T-helper 1 cell treated with Interleukin-12 subunit alpha and Interleukin-12 subunit beta and Interleukin-4 antibody, amounts not matched to agents 30 μg/mL and 1 μg/mL, for 36 hours (primary cell): Measurements from ENCODE around the gene TMEM141.
"Not testable (repeated sequence)": the region's sequence is repeated elsewhere in the genome, so short reads cannot be mapped to it uniquely, and the experiment has no call there.

Experiments used
- H3K27ac Mint-ChIP-seq: one replicate; pipeline ENCODE4 v1.8.0; 2021; ENCODE audit warnings: mild to moderate bottlenecking, mixed read lengths
- H3K27me3 Mint-ChIP-seq: one replicate; pipeline ENCODE4 v1.8.0; 2021; ENCODE audit warnings: low read depth, mixed read lengths
- H3K36me3 Mint-ChIP-seq: one replicate; pipeline ENCODE4 v1.8.0; 2021; ENCODE audit warnings: low read depth, mixed read lengths
- H3K4me1 Mint-ChIP-seq: one replicate; pipeline ENCODE4 v1.8.0; 2021; ENCODE audit warnings: low read depth, mixed read lengths
- H3K4me3 Mint-ChIP-seq: one replicate; pipeline ENCODE4 v1.8.0; 2021; ENCODE audit warnings: mild to moderate bottlenecking, moderate library complexity, mixed read lengths
- H3K9me3 Mint-ChIP-seq: one replicate; pipeline ENCODE4 v1.8.0; 2021; ENCODE audit warnings: mixed read lengths

Gene TMEM141

DNA sequence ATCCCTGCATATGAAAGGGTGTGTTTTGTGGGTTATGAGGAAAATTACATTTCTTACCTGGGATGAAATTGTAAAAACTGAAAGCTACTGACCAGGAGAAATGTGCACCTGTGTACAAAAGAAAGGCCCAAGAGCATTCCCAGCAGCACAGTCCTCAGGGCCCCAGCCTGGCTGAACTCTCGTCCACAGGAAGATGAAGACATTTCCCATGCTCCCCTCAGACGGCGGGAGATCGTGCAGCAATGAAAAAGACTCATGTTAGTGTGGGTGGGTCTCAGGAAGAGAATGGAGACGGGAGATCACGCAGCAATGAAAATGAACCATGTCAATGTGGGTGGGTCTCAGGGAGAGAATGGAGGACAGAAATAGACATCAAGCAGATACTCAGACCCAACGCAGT lies 14.2 kb upstream of the TMEM141 start:
- Mint-ChIP-seq H3K4me1 (no peaks in the 10 kb centered on the region), H3K4me3 (no peak overlapping the region), H3K9me3 (peaks cover 10% of the 10 kb centered on the region), H3K27me3 (peaks cover 34% of the 10 kb centered on the region), H3K36me3 (no peaks in the 10 kb centered on the region), H3K27ac (no peak overlapping the region)

DNA sequence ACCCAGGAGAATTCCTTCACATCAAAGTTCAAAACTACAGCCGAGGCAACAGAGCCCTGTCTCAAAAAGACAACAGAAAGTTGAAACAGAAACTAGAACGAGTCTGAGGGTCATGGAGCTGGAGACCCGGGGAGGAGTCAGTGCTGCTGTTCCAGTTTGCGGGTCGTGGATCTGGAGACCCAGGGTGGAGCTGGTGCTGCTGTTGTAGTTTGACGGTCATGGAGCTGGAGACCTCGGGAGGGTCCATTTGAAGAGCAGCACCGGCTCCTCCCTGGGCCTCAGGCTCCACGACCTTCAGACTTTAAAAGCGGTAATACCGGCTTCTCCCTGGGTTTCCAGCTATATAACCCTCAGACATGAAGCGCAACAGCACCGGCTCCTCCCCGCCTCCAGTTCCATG lies 13.8 kb upstream of the TMEM141 start:
- no peak overlapping the region for H3K27ac Mint-ChIP-seq
- no peaks in the 10 kb centered on the region for H3K36me3 Mint-ChIP-seq
- no peak overlapping the region for H3K4me3 Mint-ChIP-seq
- no peaks in the 10 kb centered on the region for H3K4me1 Mint-ChIP-seq
- H3K9me3 Mint-ChIP-seq, result peaks cover 10% of the 10 kb centered on the region
- peaks cover 39% of the 10 kb centered on the region for H3K27me3 Mint-ChIP-seq

- Mint-ChIP-seq H3K36me3 (no peaks in the 10 kb centered on the region), H3K9me3 (no peaks in the 10 kb centered on the region), H3K4me3 (no peak overlapping the region), H3K27me3 (peaks cover 55% of the 10 kb centered on the region), H3K27ac (no peak overlapping the region), H3K4me1 (no peaks in the 10 kb centered on the region)
These were observed 11.3 kb upstream of the TMEM141 start for GRCh38 chr9:136779808-136780207.

DNA sequence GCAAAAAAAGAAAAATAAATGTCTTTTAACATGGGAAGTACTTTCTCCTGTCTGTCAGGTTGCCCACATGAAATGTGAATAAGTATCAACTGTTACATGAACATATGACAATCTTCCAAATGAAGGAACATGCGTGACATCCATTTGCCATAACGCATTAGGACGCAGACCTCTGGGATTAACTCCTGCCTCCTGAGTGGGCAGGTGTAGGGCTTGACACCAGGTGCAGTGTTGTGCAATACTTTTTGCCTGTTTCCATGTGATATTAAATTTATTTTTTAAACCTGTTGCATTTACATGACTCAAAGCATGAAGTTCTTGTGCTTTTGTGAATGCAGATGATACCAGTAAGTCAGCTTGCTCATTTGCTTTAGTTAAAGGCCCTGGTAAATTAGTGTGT lies 8.7 kb upstream of the TMEM141 start:
- H3K36me3 Mint-ChIP-seq, result no peaks in the 10 kb centered on the region
- H3K9me3 Mint-ChIP-seq, result no peaks in the 10 kb centered on the region
- H3K4me1 Mint-ChIP-seq, result peaks cover 1% of the 10 kb centered on the region
- H3K4me3 Mint-ChIP-seq, result no peak overlapping the region
- H3K27ac Mint-ChIP-seq, result no peak overlapping the region
- H3K27me3 Mint-ChIP-seq, result peaks cover 64% of the 10 kb centered on the region

GRCh38 chr9:136784249-136784996 lies 6.7 kb upstream of the TMEM141 start:
- Mint-ChIP-seq H3K36me3 (no peaks in the 10 kb centered on the region), H3K9me3 (no peaks in the 10 kb centered on the region), H3K27ac (no peak overlapping the region), H3K4me3 (no peak overlapping the region), H3K27me3 (peaks cover 52% of the 10 kb centered on the region), H3K4me1 (peaks cover 13% of the 10 kb centered on the region)

DNA sequence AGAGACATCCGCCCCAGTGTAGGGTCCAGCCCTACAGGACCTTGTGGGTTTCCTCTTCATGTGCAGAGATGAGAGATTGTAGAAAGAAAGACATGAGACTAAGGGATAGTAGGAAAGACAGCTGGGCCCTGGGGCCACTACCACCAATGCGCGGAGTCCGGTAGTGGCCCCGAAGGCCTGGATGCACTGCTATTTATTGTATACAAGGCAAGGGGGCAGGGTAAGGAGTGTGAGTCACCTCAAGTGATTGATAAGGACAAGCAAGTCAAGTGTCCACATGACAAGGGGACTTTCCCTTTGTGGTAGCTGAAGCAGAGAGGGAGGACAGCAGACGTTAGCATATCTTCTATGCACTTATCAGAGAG lies 6.2 kb upstream of the TMEM141 start:
- Mint-ChIP-seq H3K27me3 (peaks cover 47% of the 10 kb centered on the region), H3K9me3 (no peaks in the 10 kb centered on the region), H3K4me3 (no peak overlapping the region), H3K4me1 (peaks cover 13% of the 10 kb centered on the region), H3K27ac (no peak overlapping the region), H3K36me3 (no peaks in the 10 kb centered on the region)

- not testable (repeated sequence) for H3K4me3 Mint-ChIP-seq, H3K27ac Mint-ChIP-seq, H3K9me3 Mint-ChIP-seq, H3K36me3 Mint-ChIP-seq
- Mint-ChIP-seq H3K27me3 (peaks cover 41% of the 10 kb centered on the region), H3K4me1 (peaks cover 16% of the 10 kb centered on the region)
These were observed 5.4 kb upstream of the TMEM141 start for GRCh38 chr9:136785565-136786355.

DNA sequence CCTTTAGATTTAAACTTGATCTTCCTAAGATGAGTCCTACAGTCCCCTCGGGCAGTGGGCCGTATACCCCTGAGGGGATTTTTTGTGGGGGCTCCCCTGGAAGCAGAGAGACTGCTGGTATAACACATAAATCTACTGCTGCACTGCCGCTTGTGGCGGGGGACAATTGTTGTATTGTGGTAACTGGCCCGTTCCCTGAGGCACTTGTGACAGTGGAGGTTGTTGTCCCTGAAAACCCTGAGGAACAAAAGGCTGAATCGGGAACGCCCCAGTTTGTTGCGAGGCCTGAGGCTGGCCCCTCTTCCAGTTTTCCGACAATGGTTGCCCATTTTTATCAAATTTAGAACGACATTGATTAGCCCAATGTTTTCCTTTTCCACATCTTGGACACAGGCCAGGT lies 4.7 kb upstream of the TMEM141 start:
- no peaks in the 10 kb centered on the region for H3K9me3 Mint-ChIP-seq
- no peak overlapping the region for H3K27ac Mint-ChIP-seq

GRCh38 chr9:136786983-136787382 lies 4.2 kb upstream of the TMEM141 start:
- Mint-ChIP-seq H3K27me3 (peaks cover 36% of the 10 kb centered on the region), H3K4me1 (peaks cover 19% of the 10 kb centered on the region)
- not testable (repeated sequence) for H3K9me3 Mint-ChIP-seq, H3K27ac Mint-ChIP-seq, H3K4me3 Mint-ChIP-seq, H3K36me3 Mint-ChIP-seq

More for the DNA sequence above, 4.7 kb upstream of the TMEM141 start:
- Mint-ChIP-seq H3K36me3 (no peaks in the 10 kb centered on the region), H3K27me3 (peaks cover 38% of the 10 kb centered on the region), H3K4me3 (no peak overlapping the region), H3K4me1 (peaks cover 16% of the 10 kb centered on the region)

DNA sequence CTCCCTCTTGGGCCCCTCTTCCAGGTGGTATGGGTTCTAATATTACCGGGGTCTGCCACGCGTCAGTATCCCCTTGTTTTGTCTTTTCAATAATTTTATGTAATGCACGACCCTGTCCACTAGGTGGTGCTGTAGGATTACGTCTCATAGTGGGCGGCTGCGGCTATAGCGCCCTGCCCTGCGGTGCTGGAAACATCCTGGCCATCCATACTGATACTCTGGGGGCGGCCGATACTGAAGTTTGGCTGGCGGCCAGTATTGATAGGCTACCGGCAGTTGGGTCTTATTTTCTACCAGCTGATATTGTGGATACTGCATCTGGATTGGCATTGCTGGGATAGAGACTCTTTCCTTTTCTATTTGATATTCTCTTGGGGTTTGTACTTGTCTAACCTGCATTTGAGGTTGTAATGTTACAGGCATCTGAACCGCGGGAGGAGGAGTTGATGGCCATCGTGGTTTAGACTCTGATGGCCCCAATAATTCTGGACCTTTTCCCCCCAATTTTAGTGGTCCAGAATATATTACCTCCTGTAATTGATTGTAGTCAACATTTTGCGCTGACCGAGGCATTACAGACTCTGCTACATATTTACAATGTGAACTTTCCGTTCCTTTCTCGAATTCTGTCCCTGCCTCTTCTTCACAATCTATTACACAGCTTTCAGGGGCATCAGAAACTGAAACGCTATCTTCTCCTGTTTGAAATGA lies 3.3 kb upstream of the TMEM141 start:
- Mint-ChIP-seq H3K27me3 (peaks cover 28% of the 10 kb centered on the region), H3K27ac (no peak overlapping the region), H3K36me3 (peaks cover 3% of the 10 kb centered on the region), H3K9me3 (no peaks in the 10 kb centered on the region), H3K4me3 (no peak overlapping the region), H3K4me1 (peaks cover 23% of the 10 kb centered on the region)

DNA sequence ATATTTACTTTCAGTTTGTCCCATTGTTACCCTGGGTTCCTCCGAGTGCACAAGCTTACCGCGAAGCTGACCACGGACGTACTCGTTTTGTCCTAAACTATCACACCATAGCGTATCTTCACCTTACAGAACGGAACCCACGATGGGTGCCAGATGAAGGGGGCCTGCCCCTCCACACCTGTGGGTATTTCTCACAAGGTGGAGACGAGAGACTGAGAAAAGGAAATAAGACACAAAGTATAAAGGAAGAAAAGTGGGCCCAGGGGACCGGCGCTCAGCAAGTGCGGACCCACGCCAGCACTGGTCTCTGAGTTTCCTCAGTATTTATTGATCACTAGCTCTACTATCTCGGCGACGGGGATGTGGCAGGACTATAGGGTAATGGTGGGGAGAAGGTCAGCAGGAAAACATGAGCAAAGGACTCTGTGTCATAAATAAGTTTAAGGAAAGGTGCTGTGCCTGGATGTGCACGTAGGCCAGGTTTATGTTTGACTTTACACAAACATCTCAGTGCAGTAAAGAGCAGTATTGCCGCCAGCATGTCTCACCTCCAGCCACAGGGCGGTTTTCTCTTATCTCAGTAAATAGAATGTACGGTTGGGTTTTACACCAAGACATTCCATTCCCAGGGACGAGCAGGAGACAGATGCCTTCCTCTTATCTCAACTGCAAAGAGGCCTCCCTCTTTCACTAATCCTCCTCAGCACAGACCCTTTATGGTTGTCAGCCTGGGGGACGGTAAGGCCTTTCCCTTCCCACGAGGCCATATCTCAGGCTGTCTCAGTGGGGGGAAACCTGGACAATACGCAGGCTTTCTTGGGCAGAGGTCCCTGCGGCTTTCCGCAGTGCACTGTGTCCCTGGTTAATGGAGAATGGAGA lies 2.3 kb upstream of the TMEM141 start:
- H3K9me3 Mint-ChIP-seq, H3K4me3 Mint-ChIP-seq, H3K36me3 Mint-ChIP-seq, H3K27ac Mint-ChIP-seq: not testable (repeated sequence)
- peaks cover 20% of the 10 kb centered on the region for H3K27me3 Mint-ChIP-seq
- H3K4me1 Mint-ChIP-seq, result peaks cover 23% of the 10 kb centered on the region

GRCh38 chr9:136789523-136789937 lies 1.6 kb upstream of the TMEM141 start:
- peaks cover 19% of the 10 kb centered on the region for H3K27me3 Mint-ChIP-seq
- no peaks in the 10 kb centered on the region for H3K9me3 Mint-ChIP-seq
- H3K4me1 Mint-ChIP-seq, result peaks cover 23% of the 10 kb centered on the region
- H3K4me3 Mint-ChIP-seq, result no peak overlapping the region
- H3K27ac Mint-ChIP-seq, result no peak overlapping the region
- peaks cover 7% of the 10 kb centered on the region for H3K36me3 Mint-ChIP-seq

GRCh38 chr9:136791516-136792276 lies 552 bp downstream of the TMEM141 start:
- H3K27me3 Mint-ChIP-seq, result peaks cover 17% of the 10 kb centered on the region
- H3K9me3 Mint-ChIP-seq, result no peaks in the 10 kb centered on the region
- H3K27ac Mint-ChIP-seq, result peak overlapping the region; percentile 85
- H3K4me3 Mint-ChIP-seq, result peak overlapping the region; percentile 79
- peaks cover 23% of the 10 kb centered on the region for H3K4me1 Mint-ChIP-seq
- peaks cover 7% of the 10 kb centered on the region for H3K36me3 Mint-ChIP-seq
